Measurements from ENCODE around the gene SMPD1. TPM values are rescaled to one million over a fixed set of nuclear protein-coding genes. Genes with fewer than 3 reads are reported as not detected.

SMPD1 gene
- total RNA-seq, result 24.9 to 27.2 TPM (median 27.1 TPM) in 3 replicates

GRCh38 chr11:6389905-6390717 lies at the start of gene SMPD1:
Gene SMPD1, plus strand, starts transcription at chr11:6390474. Its CDS starts 125 bp downstream, at chr11:6390599.
- peak within 1 kb of the TSS; percentile 95 for H3K27ac Mint-ChIP-seq
- peaks cover 2% of the 10 kb centered on the region for H3K36me3 Mint-ChIP-seq
- no peaks in the 10 kb centered on the region for H3K27me3 Mint-ChIP-seq (ENCODE audit: low read depth)
- H3K9me3 Mint-ChIP-seq, result no peaks in the 10 kb centered on the region
- peak within 1 kb of the TSS; percentile 83 for H3K4me3 Mint-ChIP-seq
- peaks cover 15% of the 10 kb centered on the region for H3K4me1 Mint-ChIP-seq
- DNase-seq (ENCODE audit: low spot score in 2 of 2, unreplicated experiment in 2 of 2), result peak; percentile 61 to 77
- no peak for TF ChIP-seq CTCF (IDR thresholded peaks at IDR 0.05; ENCODE audit: unreplicated experiment)

- Mint-ChIP-seq H3K27me3 (ENCODE audit: low read depth) (no peaks in the 10 kb centered on the region), H3K36me3 (no peaks in the 10 kb centered on the region), H3K4me1 (no peaks in the 10 kb centered on the region), H3K9me3 (peaks cover 3% of the 10 kb centered on the region), H3K27ac (no peak overlapping the region), H3K4me3 (no peak overlapping the region)
- no peak for DNase-seq (ENCODE audit: low spot score in 2 of 2, unreplicated experiment in 2 of 2)
- TF ChIP-seq CTCF (IDR thresholded peaks at IDR 0.05; ENCODE audit: unreplicated experiment), result no peak
Observed at GRCh38 chr11:6345366-6345765, 44.9 kb upstream of the SMPD1 start.

GRCh38 chr11:6350043-6350442 lies 40.2 kb upstream of the SMPD1 start:
- no peak for DNase-seq (ENCODE audit: low spot score in 2 of 2, unreplicated experiment in 2 of 2)
- H3K27ac Mint-ChIP-seq, result no peak overlapping the region
- no peaks in the 10 kb centered on the region for H3K27me3 Mint-ChIP-seq (ENCODE audit: low read depth)
- no peak for TF ChIP-seq CTCF (IDR thresholded peaks at IDR 0.05; ENCODE audit: unreplicated experiment)
- H3K9me3 Mint-ChIP-seq, result peaks cover 3% of the 10 kb centered on the region
- no peak overlapping the region for H3K4me3 Mint-ChIP-seq
- no peaks in the 10 kb centered on the region for H3K4me1 Mint-ChIP-seq
- no peaks in the 10 kb centered on the region for H3K36me3 Mint-ChIP-seq

- no peaks in the 10 kb centered on the region for H3K36me3 Mint-ChIP-seq
- DNase-seq (ENCODE audit: low spot score in 2 of 2, unreplicated experiment in 2 of 2), result no peak
- H3K27ac Mint-ChIP-seq, result no peak overlapping the region
- H3K4me1 Mint-ChIP-seq, result no peaks in the 10 kb centered on the region
- no peaks in the 10 kb centered on the region for H3K27me3 Mint-ChIP-seq (ENCODE audit: low read depth)
- no peak overlapping the region for H3K4me3 Mint-ChIP-seq
- TF ChIP-seq CTCF (IDR thresholded peaks at IDR 0.05; ENCODE audit: unreplicated experiment), result no peak
- H3K9me3 Mint-ChIP-seq, result peaks cover 3% of the 10 kb centered on the region
Observed at GRCh38 chr11:6350486-6350885, 39.8 kb upstream of the SMPD1 start.

GRCh38 chr11:6351782-6352382 lies 38.4 kb upstream of the SMPD1 start:
- Mint-ChIP-seq H3K36me3 (no peaks in the 10 kb centered on the region), H3K27ac (no peak overlapping the region)

More at GRCh38 chr11:6351782-6352382, 38.4 kb upstream of the SMPD1 start:
- H3K27me3 Mint-ChIP-seq (ENCODE audit: low read depth), result no peaks in the 10 kb centered on the region
- H3K4me3 Mint-ChIP-seq, result no peak overlapping the region
- DNase-seq (ENCODE audit: low spot score in 2 of 2, unreplicated experiment in 2 of 2), result no peak
- no peak for TF ChIP-seq CTCF (IDR thresholded peaks at IDR 0.05; ENCODE audit: unreplicated experiment)
- H3K9me3 Mint-ChIP-seq, result peaks cover 3% of the 10 kb centered on the region
- H3K4me1 Mint-ChIP-seq, result peaks cover 4% of the 10 kb centered on the region

Measured in mesothelial cell of epicardium (in vitro differentiated cells).